HG03097 (cell line): ENCODE data around the gene TSACC.

Experiments used
- ATAC-seq: cut with Tn5 transposase; IDR thresholded peaks from one replicate; pipeline ENCODE4 v1.9.1; 2021; ENCODE audit not compliant: unreplicated experiment, low FRiP score

The TSACC gene

DNA sequence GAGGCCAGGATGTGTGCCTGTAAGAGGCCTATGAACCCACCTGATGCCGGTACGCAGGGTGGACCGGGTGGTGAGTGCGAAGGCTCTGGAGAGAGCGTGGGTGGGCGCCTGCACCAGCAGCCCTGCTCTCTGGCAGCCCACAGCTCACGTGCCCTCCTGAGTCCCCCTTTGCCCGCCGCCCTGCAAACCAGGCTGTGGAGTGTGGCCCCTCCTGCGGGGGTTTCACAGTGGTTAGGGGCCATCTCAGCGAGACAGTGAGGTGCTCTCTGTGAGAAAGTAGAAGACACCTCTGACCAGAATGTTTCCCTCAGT is 53.0 kb downstream of the TSACC start:
- ATAC-seq = no peak

DNA sequence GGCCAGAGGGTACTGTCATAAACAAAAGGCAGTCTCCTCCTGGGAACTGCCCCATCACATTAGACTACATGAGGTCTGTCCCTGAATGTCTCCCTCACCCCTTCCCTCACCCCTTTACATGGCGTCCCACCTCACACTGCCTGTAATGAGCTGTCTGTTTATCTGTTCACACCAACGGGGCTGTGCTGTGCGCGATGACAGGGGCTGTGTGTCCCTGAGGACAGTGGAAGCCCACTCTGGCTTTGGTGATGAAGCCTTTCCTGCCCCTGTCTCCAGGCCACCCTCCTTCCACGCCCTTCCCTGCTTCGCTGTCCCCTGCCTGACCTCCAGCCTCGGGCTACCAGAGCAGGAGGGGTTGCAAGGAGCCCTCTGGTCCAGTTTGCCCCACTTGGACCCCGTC is 53.4 kb downstream of the TSACC start:
- ATAC-seq = no peak

DNA sequence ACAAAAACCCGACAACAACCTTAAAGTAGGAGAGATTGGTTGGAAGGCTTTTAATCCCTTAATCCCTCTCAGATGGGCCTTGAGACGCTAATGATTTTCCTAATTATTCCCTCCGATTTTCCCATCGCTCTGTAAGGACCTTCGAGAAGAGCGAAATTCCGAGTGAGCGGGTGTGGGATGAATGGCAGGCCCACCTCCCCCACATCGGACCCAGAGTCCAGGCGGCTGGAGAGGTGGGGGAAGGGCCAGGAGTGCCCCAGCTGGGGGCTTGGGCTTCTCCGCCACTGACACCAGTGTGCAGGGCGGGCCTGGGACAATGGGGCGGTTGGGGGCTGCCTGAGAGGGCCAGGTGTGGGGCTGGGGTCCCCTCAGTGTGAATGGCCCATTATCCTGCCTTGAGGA is 54.1 kb downstream of the TSACC start:
- no peak for ATAC-seq

DNA sequence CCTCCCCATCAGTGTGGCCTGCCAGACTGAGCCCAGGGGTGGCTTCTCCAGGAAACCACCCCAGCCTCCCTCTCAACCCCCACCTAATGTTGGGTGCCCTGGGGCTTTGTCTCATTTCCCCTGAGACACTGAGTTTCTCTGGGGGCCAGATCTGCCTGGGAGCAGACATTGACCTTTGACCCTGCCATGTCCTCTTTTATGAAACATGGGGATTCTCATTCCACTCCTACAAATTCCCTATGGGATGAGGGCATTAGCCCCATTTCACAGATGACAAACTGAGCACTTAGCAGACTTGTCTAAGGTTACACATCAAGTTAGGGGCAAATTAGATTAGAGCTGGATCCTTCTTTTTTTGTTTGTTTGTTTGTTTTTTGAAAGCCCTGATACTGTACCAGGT is 54.8 kb downstream of the TSACC start:
- no peak for ATAC-seq

DNA sequence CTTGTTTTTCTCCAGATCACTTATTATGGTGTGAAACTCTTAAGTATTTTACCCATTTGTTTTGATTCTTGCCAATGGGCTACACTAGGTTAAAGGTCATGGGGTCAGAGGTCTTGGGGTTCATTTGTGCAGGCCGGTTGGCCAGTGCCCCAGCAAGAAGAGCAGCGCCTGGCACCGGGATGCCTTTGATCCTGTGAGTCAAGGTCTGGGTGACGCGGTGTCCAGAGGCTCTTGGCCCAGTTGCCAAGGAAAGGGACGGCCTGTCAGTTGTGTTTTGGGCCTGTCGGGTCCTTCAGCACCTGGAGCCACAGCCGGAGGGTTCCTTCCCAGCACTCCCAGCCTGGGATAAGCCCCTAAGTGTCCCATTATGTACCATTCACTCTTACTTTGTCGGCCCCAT is 55.8 kb downstream of the TSACC start:
- ATAC-seq = no peak

DNA sequence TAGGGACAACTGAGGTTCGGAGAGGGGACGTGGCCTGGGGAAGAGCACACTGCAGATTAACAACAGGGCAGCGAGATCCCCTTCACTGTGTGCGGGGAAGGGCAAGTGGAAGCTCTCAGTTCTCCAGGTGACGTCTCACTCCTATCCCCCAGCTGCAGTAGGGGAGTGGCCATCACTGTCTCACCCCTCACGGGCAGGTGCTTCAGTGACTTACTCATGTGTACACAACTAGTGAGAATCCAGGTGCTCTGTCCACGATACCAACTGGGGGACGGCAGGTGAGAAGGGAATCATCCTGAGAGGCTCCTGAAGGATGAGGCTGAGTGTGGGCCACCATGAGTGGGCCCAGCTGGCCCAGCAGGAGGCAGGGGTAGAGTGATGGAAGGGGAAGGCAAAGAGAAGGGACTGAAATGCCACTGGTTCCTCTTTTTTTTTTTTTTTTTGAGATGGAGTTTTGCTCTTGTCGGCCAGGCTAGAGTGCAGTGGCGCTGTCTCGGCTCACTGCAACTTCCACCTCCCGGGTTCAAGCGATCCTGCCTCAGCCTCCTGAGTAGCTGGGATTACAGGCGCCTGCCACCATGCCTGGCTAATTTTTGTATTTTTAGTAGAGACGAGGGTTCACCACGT is 56.6 kb downstream of the TSACC start:
- no peak for ATAC-seq
